PC-9 (cell line): ENCODE data around the gene SACM1L.

Experiments
- EZH2 ChIP-seq: fragments of 200-600 bp; sonication (generic); IDR thresholded peaks from 2 replicates; pipeline ENCODE4 v1.8.0; 2017; ENCODE audit warnings: antibody characterized with exemption, low read depth
- TF ChIP-seq, protein P1 (sequence below): fragments of 200-600 bp; sonication (generic); conservative IDR thresholded peaks from 2 replicates; pipeline ENCODE4 v1.6.1; 2017; ENCODE audit warnings: mixed run types, antibody characterized with exemption, mild to moderate bottlenecking, moderate library complexity

DNA sequence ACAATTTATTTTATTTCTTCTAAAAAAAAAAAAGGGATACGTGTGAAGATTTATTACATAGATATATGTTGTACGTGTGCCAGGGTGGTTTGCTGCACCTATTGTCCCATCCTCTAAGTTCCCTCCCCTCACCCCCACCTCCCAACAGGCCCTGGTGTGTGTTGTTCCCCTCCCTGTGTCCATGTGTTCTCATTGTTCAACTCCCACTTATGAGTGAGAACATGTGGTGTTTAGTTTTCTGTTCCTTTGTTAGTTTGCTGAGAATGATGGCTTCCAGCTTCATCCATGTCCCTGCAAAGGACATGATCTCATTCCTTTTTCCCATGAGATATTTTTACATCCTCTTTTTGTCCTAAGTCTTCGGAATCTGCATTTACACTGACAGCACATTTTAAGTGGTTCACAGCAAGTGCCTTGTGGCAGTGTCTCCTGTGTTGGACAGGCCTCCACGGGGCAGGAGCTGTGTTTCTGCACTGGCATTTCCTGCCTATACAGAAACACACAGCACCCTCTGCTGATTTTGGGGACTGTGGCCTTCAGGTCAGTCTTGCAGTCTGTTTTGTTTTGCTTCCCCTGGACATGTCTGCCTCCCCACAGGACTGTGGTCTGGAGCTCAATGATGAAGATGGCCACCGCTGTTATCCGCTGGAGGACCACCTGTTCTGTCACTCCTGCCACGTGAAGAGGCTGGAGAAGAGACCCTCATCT lies 12.7 kb upstream of the SACM1L start:
- TF ChIP-seq, protein P1, sequence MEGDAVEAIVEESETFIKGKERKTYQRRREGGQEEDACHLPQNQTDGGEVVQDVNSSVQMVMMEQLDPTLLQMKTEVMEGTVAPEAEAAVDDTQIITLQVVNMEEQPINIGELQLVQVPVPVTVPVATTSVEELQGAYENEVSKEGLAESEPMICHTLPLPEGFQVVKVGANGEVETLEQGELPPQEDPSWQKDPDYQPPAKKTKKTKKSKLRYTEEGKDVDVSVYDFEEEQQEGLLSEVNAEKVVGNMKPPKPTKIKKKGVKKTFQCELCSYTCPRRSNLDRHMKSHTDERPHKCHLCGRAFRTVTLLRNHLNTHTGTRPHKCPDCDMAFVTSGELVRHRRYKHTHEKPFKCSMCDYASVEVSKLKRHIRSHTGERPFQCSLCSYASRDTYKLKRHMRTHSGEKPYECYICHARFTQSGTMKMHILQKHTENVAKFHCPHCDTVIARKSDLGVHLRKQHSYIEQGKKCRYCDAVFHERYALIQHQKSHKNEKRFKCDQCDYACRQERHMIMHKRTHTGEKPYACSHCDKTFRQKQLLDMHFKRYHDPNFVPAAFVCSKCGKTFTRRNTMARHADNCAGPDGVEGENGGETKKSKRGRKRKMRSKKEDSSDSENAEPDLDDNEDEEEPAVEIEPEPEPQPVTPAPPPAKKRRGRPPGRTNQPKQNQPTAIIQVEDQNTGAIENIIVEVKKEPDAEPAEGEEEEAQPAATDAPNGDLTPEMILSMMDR: no peak
- TF ChIP-seq EZH2: no peak
